ENCODE results near the gene PRDM15. TPM values are rescaled to one million over a fixed set of nuclear protein-coding genes. Genes with fewer than 3 reads are reported as not detected.

The PRDM15 gene
- total RNA-seq, 1 experiment from 2014 or later, result 16.7 TPM

- no peak for TF ChIP-seq EZH2 (IDR thresholded peaks at IDR 0.05; ENCODE audit: borderline replicate concordance, low read depth, low read length, poor library complexity, severe bottlenecking)
- TF ChIP-seq CTCF (conservative IDR thresholded peaks at IDR 0.05; ENCODE audit: low read depth, low read length), result no peak
- POLR2A ChIA-PET (ENCODE audit: low non-redundant PET), result no interaction called here
Measured at GRCh38 chr21:41796476-41797080, 82.6 kb downstream of the PRDM15 start.

GRCh38 chr21:41795726-41796125 is 83.4 kb downstream of the PRDM15 start:
- Histone ChIP-seq H3K27me3 (replicated peaks; ENCODE audit: insufficient read depth, low read depth, low read length, poor library complexity) (no peaks in the 10 kb centered on the region), H3K4me3 (ENCODE audit: low read depth, low read length, poor library complexity, severe bottlenecking) (no peak overlapping the region), H3K36me3 (ENCODE audit: insufficient read depth, low read length, poor library complexity, severe bottlenecking) (peaks cover 13% of the 10 kb centered on the region), H3K9me3 (ENCODE audit: low read depth, low read length, poor library complexity, severe bottlenecking) (peaks cover 4% of the 10 kb centered on the region), H3K27ac (ENCODE audit: low read depth, low read length, poor library complexity, severe bottlenecking) (no peak overlapping the region), H3K4me1 (ENCODE audit: insufficient read depth, low read length, poor library complexity, severe bottlenecking) (no peaks in the 10 kb centered on the region)
- ChIA-PET POLR2A (ENCODE audit: low non-redundant PET) (no interaction called here), CTCF (no interaction called here)
- BruUV-seq (replicated peaks), result no TSS peak
- DNase-seq (ENCODE audit: low spot score), result no peak
- intact Hi-C loops (cut with micrococcal nuclease; ENCODE audit: unreplicated experiment), result no loop called here
- no peak for TF ChIP-seq EZH2 (IDR thresholded peaks at IDR 0.05; ENCODE audit: borderline replicate concordance, low read depth, low read length, poor library complexity, severe bottlenecking)
- no peak for TF ChIP-seq CTCF (conservative IDR thresholded peaks at IDR 0.05; ENCODE audit: low read depth, low read length)

More at GRCh38 chr21:41796476-41797080, 82.6 kb downstream of the PRDM15 start:
- peaks cover 5% of the 10 kb centered on the region for H3K4me1 ChIP-seq (ENCODE audit: insufficient read depth, low read length, poor library complexity, severe bottlenecking)
- BruUV-seq (replicated peaks), result no TSS peak
- H3K36me3 ChIP-seq (ENCODE audit: insufficient read depth, low read length, poor library complexity, severe bottlenecking), result peaks cover 22% of the 10 kb centered on the region
- H3K27ac ChIP-seq (ENCODE audit: low read depth, low read length, poor library complexity, severe bottlenecking), result no peak overlapping the region
- intact Hi-C loops (cut with micrococcal nuclease; ENCODE audit: unreplicated experiment), result no loop called here
- H3K27me3 ChIP-seq (replicated peaks; ENCODE audit: insufficient read depth, low read depth, low read length, poor library complexity), result no peaks in the 10 kb centered on the region
- peaks cover 4% of the 10 kb centered on the region for H3K9me3 ChIP-seq (ENCODE audit: low read depth, low read length, poor library complexity, severe bottlenecking)
- no peak overlapping the region for H3K4me3 ChIP-seq (ENCODE audit: low read depth, low read length, poor library complexity, severe bottlenecking)
- no peak for DNase-seq (ENCODE audit: low spot score)
- CTCF ChIA-PET, result no interaction called here

- no TSS peak for BruUV-seq (replicated peaks)
- intact Hi-C loops (cut with micrococcal nuclease; ENCODE audit: unreplicated experiment), result no loop called here
- no peak for DNase-seq (ENCODE audit: low spot score)
- CTCF ChIA-PET, result no interaction called here
- POLR2A ChIA-PET (ENCODE audit: low non-redundant PET), result no interaction called here
- Histone ChIP-seq H3K36me3 (ENCODE audit: insufficient read depth, low read length, poor library complexity, severe bottlenecking) (peaks cover 9% of the 10 kb centered on the region), H3K27ac (ENCODE audit: low read depth, low read length, poor library complexity, severe bottlenecking) (no peak overlapping the region), H3K9me3 (ENCODE audit: low read depth, low read length, poor library complexity, severe bottlenecking) (peaks cover 4% of the 10 kb centered on the region), H3K4me3 (ENCODE audit: low read depth, low read length, poor library complexity, severe bottlenecking) (no peak overlapping the region), H3K4me1 (ENCODE audit: insufficient read depth, low read length, poor library complexity, severe bottlenecking) (no peaks in the 10 kb centered on the region), H3K27me3 (replicated peaks; ENCODE audit: insufficient read depth, low read depth, low read length, poor library complexity) (no peaks in the 10 kb centered on the region)
- TF ChIP-seq CTCF (conservative IDR thresholded peaks at IDR 0.05; ENCODE audit: low read depth, low read length), result no peak
- no peak for TF ChIP-seq EZH2 (IDR thresholded peaks at IDR 0.05; ENCODE audit: borderline replicate concordance, low read depth, low read length, poor library complexity, severe bottlenecking)
Measured at GRCh38 chr21:41794600-41794999, 84.5 kb downstream of the PRDM15 start.

All from A673 (cell line).